HEK293 (cell line): ENCODE results near the gene POU2F2.

Experiments
- AEBP2 ChIP-seq: fragments of 450-650 bp; formaldehyde crosslinking; IDR thresholded peaks from 2 replicates; pipeline ENCODE4 v1.5.1; 2016; ENCODE audit warnings: missing biosample characterization, missing genetic modification characterization, borderline replicate concordance
- PRDM2 ChIP-seq: fragments of 450-650 bp; formaldehyde crosslinking; IDR thresholded peaks from 2 replicates; pipeline ENCODE4 v1.5.1; 2016; ENCODE audit warnings: missing biosample characterization, missing genetic modification characterization, borderline replicate concordance
- PRDM4 ChIP-seq: fragments of 450-650 bp; formaldehyde crosslinking; IDR thresholded peaks from 2 replicates; pipeline ENCODE4 v1.5.1; 2017; ENCODE audit warnings: missing biosample characterization, missing genetic modification characterization
- SCRT1 ChIP-seq: fragments of 450-650 bp; formaldehyde crosslinking; IDR thresholded peaks from 2 replicates; pipeline ENCODE4 v1.5.1; 2016; ENCODE audit warnings: missing biosample characterization, missing genetic modification characterization, borderline replicate concordance
- SETDB1 ChIP-seq: IDR thresholded peaks from one replicate; pipeline ENCODE4 v1.6.1; 2017; ENCODE audit warnings: mild to moderate bottlenecking, low read length, moderate library complexity, mixed read lengths; ENCODE audit not compliant: insufficient read length
- ZBTB49 ChIP-seq: fragments of 450-650 bp; formaldehyde crosslinking; IDR thresholded peaks from 2 replicates; pipeline ENCODE4 v1.5.1; 2016; ENCODE audit warnings: missing biosample characterization, missing genetic modification characterization, low read depth
- ZNF239 ChIP-seq: fragments of 450-650 bp; formaldehyde crosslinking; IDR thresholded peaks from 2 replicates; pipeline ENCODE4 v1.5.1; 2016; ENCODE audit warnings: missing biosample characterization, missing genetic modification characterization
- ZNF24 ChIP-seq: fragments of 450-650 bp; formaldehyde crosslinking; IDR thresholded peaks from 2 replicates; pipeline ENCODE4 v1.5.1; 2016; ENCODE audit warnings: missing biosample characterization, missing genetic modification characterization
- ZNF280D ChIP-seq: fragments of 450-650 bp; formaldehyde crosslinking; IDR thresholded peaks from 2 replicates; pipeline ENCODE4 v1.5.1; 2016; ENCODE audit warnings: missing biosample characterization, missing genetic modification characterization
- ZNF521 ChIP-seq: fragments of 450-650 bp; formaldehyde crosslinking; IDR thresholded peaks from 2 replicates; pipeline ENCODE4 v1.5.1; 2017; ENCODE audit warnings: missing biosample characterization, mild to moderate bottlenecking, missing genetic modification characterization
- ZNF561 ChIP-seq: fragments of 450-650 bp; IDR thresholded peaks from 2 replicates; pipeline ENCODE4 v1.5.1; 2018; ENCODE audit warnings: missing biosample characterization, missing genetic modification characterization, borderline replicate concordance
- ZNF571 ChIP-seq: fragments of 450-650 bp; formaldehyde crosslinking; IDR thresholded peaks from 2 replicates; pipeline ENCODE4 v1.5.0; 2017; ENCODE audit warnings: missing biosample characterization, missing genetic modification characterization
- ZNF660 ChIP-seq: fragments of 450-650 bp; IDR thresholded peaks from 2 replicates; pipeline ENCODE4 v1.5.1; 2018; ENCODE audit warnings: missing biosample characterization, mild to moderate bottlenecking, missing genetic modification characterization

POU2F2 gene

GRCh38 chr19:42067315-42067888, 64.8 kb downstream of the POU2F2 start (continued):
- TF ChIP-seq PRDM4 (no peak), ZNF660 (tag by site-specific recombination) (no peak), SCRT1 (tag by site-specific recombination) (peak; percentile 83), PRDM2 (tag by site-specific recombination) (no peak), ZNF239 (tag by site-specific recombination) (no peak), ZNF521 (tag by site-specific recombination) (no peak), ZNF571 (tag by site-specific recombination) (no peak), SETDB1 (no peak), ZNF561 (no peak), AEBP2 (tag by site-specific recombination) (no peak), ZBTB49 (no peak), ZNF280D (tag by site-specific recombination) (no peak), ZNF24 (no peak)
